OCI-LY7 (cell line): ENCODE results near the gene PLCB2.

Experiments used
- EZH2phosphoT487 ChIP-seq: fragments of 200-600 bp; sonication (generic); IDR thresholded peaks from 2 replicates; pipeline ENCODE4 v1.6.1; 2018; ENCODE audit warnings: low read depth, borderline replicate concordance, mild to moderate bottlenecking, mixed run types, antibody characterized with exemption, low read length, moderate library complexity, mixed read lengths
- TF ChIP-seq, protein P1 (sequence below): fragments of 200-600 bp; sonication (generic); conservative IDR thresholded peaks from 2 replicates; pipeline ENCODE4 v1.5.1; 2014; ENCODE audit warnings: mild to moderate bottlenecking, antibody characterized with exemption, low read length, moderate library complexity, mixed read lengths

- TF ChIP-seq, protein P1, sequence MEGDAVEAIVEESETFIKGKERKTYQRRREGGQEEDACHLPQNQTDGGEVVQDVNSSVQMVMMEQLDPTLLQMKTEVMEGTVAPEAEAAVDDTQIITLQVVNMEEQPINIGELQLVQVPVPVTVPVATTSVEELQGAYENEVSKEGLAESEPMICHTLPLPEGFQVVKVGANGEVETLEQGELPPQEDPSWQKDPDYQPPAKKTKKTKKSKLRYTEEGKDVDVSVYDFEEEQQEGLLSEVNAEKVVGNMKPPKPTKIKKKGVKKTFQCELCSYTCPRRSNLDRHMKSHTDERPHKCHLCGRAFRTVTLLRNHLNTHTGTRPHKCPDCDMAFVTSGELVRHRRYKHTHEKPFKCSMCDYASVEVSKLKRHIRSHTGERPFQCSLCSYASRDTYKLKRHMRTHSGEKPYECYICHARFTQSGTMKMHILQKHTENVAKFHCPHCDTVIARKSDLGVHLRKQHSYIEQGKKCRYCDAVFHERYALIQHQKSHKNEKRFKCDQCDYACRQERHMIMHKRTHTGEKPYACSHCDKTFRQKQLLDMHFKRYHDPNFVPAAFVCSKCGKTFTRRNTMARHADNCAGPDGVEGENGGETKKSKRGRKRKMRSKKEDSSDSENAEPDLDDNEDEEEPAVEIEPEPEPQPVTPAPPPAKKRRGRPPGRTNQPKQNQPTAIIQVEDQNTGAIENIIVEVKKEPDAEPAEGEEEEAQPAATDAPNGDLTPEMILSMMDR = peak; percentile 58
- TF ChIP-seq EZH2phosphoT487 = no peak
Observed at GRCh38 chr15:40282147-40282868, 25.4 kb downstream of the PLCB2 start.
